Endodermal cell (in vitro differentiated cells): ENCODE data around the gene TINAGL1. TPM values are rescaled to one million over a fixed set of nuclear protein-coding genes. Genes with fewer than 3 reads are reported as not detected.

Experiments used
- DNase-seq: peaks from one replicate; pipeline ENCODE4 v3.0.0-alpha.2; 2017
- H3K27ac ChIP-seq: 2 replicates; pipeline ENCODE4 v1.5.1; 2013; ENCODE audit warnings: mild to moderate bottlenecking, low read depth, low read length, moderate library complexity
- H3K27me3 ChIP-seq: 2 replicates; pipeline ENCODE4 v1.6.1; 2013; ENCODE audit warnings: mild to moderate bottlenecking, low read length, moderate library complexity; ENCODE audit not compliant: insufficient read depth, control insufficient read depth, poor library complexity, severe bottlenecking
- H3K36me3 ChIP-seq: 2 replicates; pipeline ENCODE4 v1.7.0; 2013; ENCODE audit warnings: mild to moderate bottlenecking, low read length, moderate library complexity; ENCODE audit not compliant: control insufficient read depth, insufficient read depth
- H3K4me1 ChIP-seq: one replicate; pipeline ENCODE4 v1.7.0; 2013; ENCODE audit warnings: low read length; ENCODE audit not compliant: control insufficient read depth, insufficient read depth
- H3K4me3 ChIP-seq: 2 replicates; pipeline ENCODE4 v1.5.1; 2013; ENCODE audit warnings: mild to moderate bottlenecking, low read length, moderate library complexity
- H3K9ac ChIP-seq: 2 replicates; pipeline ENCODE4 v1.6.1; 2013; ENCODE audit warnings: mild to moderate bottlenecking, low read length, moderate library complexity; ENCODE audit not compliant: poor library complexity, severe bottlenecking; ENCODE audit errors: extremely low read depth
- H3K9me3 ChIP-seq: 2 replicates; pipeline ENCODE4 v1.6.1; 2013; ENCODE audit warnings: mild to moderate bottlenecking, low read length, moderate library complexity; ENCODE audit not compliant: control insufficient read depth
- H3K27ac Mint-ChIP-seq: 2 replicates; pipeline ENCODE4 v1.8.0; 2020; ENCODE audit warnings: mixed read lengths
- H3K27me3 Mint-ChIP-seq: 2 replicates; pipeline ENCODE4 v1.8.0; 2021; ENCODE audit warnings: mild to moderate bottlenecking, mixed read lengths; ENCODE audit not compliant: insufficient read depth
- H3K36me3 Mint-ChIP-seq: 2 replicates; pipeline ENCODE4 v1.8.0; 2020; ENCODE audit warnings: low read depth, mixed read lengths
- H3K4me1 Mint-ChIP-seq: 2 replicates; pipeline ENCODE4 v1.8.0; 2020; ENCODE audit warnings: mixed read lengths
- H3K4me3 Mint-ChIP-seq: 2 replicates; pipeline ENCODE4 v1.8.0; 2020; ENCODE audit warnings: mild to moderate bottlenecking, moderate library complexity, mixed read lengths
- H3K9me3 Mint-ChIP-seq: 2 replicates; pipeline ENCODE4 v1.8.0; 2020; ENCODE audit warnings: mild to moderate bottlenecking, mixed read lengths
- CTCF ChIP-seq: fragments of 200-600 bp; sonication (generic); conservative IDR thresholded peaks from 2 replicates; pipeline ENCODE4 v1.5.0; 2021; ENCODE audit warnings: antibody characterized with exemption, mild to moderate bottlenecking
- WGBS, 2 experiments: methylation state at CpG; one replicate each; pipeline versions ENCODE4 v1.1.5 to v1.1.7; 2013; ENCODE audit warnings: missing lambda C conversion rate in 2 of 2, mixed read lengths in 1 of 2; ENCODE audit not compliant: insufficient coverage in 1 of 2, insufficient read length in 1 of 2; 5-methylcytosine and 5-hydroxymethylcytosine counted together
- total RNA-seq, 2 donors: library from RNA; stranded (reverse); fragmentation: NEBNext Ultra II Directional in 1 of 2; extraction: Animal tissue kit (Norgen Biotek cat#: 25700) in 1 of 2; gene quantifications; 2 replicates in 1 of 2; 3 replicates in 1 of 2; pipeline ENCODE4 v1.2.1, GENCODE V29; 2021

The TINAGL1 gene
- total RNA-seq, 2 donors from 2014 or later = 3.0 to 3.4 TPM

- Histone ChIP-seq H3K4me3 (no peak overlapping the region), H3K9me3 (no peaks in the 10 kb centered on the region), H3K27ac (no peak overlapping the region), H3K27me3 (no peaks in the 10 kb centered on the region), H3K4me1 (no peaks in the 10 kb centered on the region), H3K9ac (no peak overlapping the region), H3K36me3 (no peaks in the 10 kb centered on the region)
- peak; percentile 57 for DNase-seq
- peaks cover 19% of the 10 kb centered on the region for H3K4me1 Mint-ChIP-seq
- no peaks in the 10 kb centered on the region for H3K9me3 Mint-ChIP-seq
- WGBS, 2 experiments = 69% methylated on average over 5 of the region's 5 CpGs; no CpG with 5 or more reads in 1 of the 2 experiments
- no peak overlapping the region for H3K27ac Mint-ChIP-seq
- no peak for TF ChIP-seq CTCF
- H3K4me3 Mint-ChIP-seq = no peak overlapping the region
- H3K27me3 Mint-ChIP-seq = peaks cover 6% of the 10 kb centered on the region
- H3K36me3 Mint-ChIP-seq = no peaks in the 10 kb centered on the region
Measured at GRCh38 chr1:31579374-31579773, 3.1 kb downstream of the TINAGL1 start.

GRCh38 chr1:31580513-31580870, 4.2 kb downstream of the TINAGL1 start:
- TF ChIP-seq CTCF = no peak
- Histone ChIP-seq H3K27me3 (no peaks in the 10 kb centered on the region), H3K9me3 (no peaks in the 10 kb centered on the region), H3K9ac (no peak overlapping the region), H3K36me3 (no peaks in the 10 kb centered on the region), H3K27ac (no peak overlapping the region), H3K4me1 (no peaks in the 10 kb centered on the region), H3K4me3 (no peak overlapping the region)
- WGBS, 2 experiments = 80 to 90% methylated on average over 5 of the region's 5 CpGs
- no peaks in the 10 kb centered on the region for H3K9me3 Mint-ChIP-seq
- no peak overlapping the region for H3K4me3 Mint-ChIP-seq
- H3K4me1 Mint-ChIP-seq = peaks cover 17% of the 10 kb centered on the region
- no peaks in the 10 kb centered on the region for H3K36me3 Mint-ChIP-seq
- peak; percentile 39 for DNase-seq
- H3K27ac Mint-ChIP-seq = no peak overlapping the region
- H3K27me3 Mint-ChIP-seq = peaks cover 6% of the 10 kb centered on the region

- H3K36me3 ChIP-seq = no peaks in the 10 kb centered on the region
- H3K27ac Mint-ChIP-seq = no peak overlapping the region
Measured at GRCh38 chr1:31580891-31581603, 4.7 kb downstream of the TINAGL1 start.

More at GRCh38 chr1:31580891-31581603, 4.7 kb downstream of the TINAGL1 start:
- Histone ChIP-seq H3K27me3 (no peaks in the 10 kb centered on the region), H3K9me3 (no peaks in the 10 kb centered on the region), H3K4me3 (no peak overlapping the region), H3K4me1 (no peaks in the 10 kb centered on the region), H3K27ac (no peak overlapping the region), H3K9ac (no peak overlapping the region)
- H3K36me3 Mint-ChIP-seq = no peaks in the 10 kb centered on the region
- peaks cover 8% of the 10 kb centered on the region for H3K27me3 Mint-ChIP-seq
- DNase-seq = peak; percentile 41
- no peak for TF ChIP-seq CTCF
- no peak overlapping the region for H3K4me3 Mint-ChIP-seq
- H3K4me1 Mint-ChIP-seq = peaks cover 11% of the 10 kb centered on the region
- no peaks in the 10 kb centered on the region for H3K9me3 Mint-ChIP-seq
- 89 to 91% methylated on average over 10 to 15 of the region's 15 CpGs for WGBS, 2 experiments
